Esophagus squamous epithelium (tissue), 5 donors: ENCODE results near the gene DEAF1. TPM values are rescaled to one million over a fixed set of nuclear protein-coding genes. Genes with fewer than 3 reads are reported as not detected.

ENCODE experiments used
- DNase-seq: peaks from one replicate; lab custom pipeline; 2025; lab: John Stamatoyannopoulos, UW
- H3K27ac ChIP-seq, 4 donors: fragments of 200-600 bp; sonication (generic); one replicate each; pipeline ENCODE4 v1.5.1; 2016 to 2019; ENCODE audit warnings: mild to moderate bottlenecking in 1 of 4
- H3K27me3 ChIP-seq, 4 donors: fragments of 200-600 bp; sonication (generic); 1 replicate in 3 of 4; 2 replicates in 1 of 4; pipeline versions ENCODE4 v1.5.1 to v1.6.0; 2017 to 2021; ENCODE audit warnings: antibody characterized with exemption in 1 of 4
- H3K36me3 ChIP-seq, 3 donors: fragments of 200-600 bp; sonication (generic); one replicate each; pipeline ENCODE4 v1.5.1; 2016 to 2019
- H3K4me1 ChIP-seq, 3 donors: fragments of 200-600 bp; sonication (generic); one replicate each; pipeline ENCODE4 v1.5.1; 2017 to 2019
- H3K4me3 ChIP-seq, 4 donors: fragments of 200-600 bp; sonication (generic); 1 replicate in 3 of 4; 2 replicates in 1 of 4; pipeline ENCODE4 v1.5.1; 2016 to 2019; ENCODE audit warnings: mild to moderate bottlenecking in 2 of 4, moderate library complexity in 1 of 4
- H3K9me3 ChIP-seq, 3 donors: fragments of 200-600 bp; sonication (generic); one replicate each; pipeline ENCODE4 v1.5.1; 2016 to 2019
- POLR2A ChIP-seq, 4 donors: fragments of 450-650 bp; IDR thresholded peaks; one replicate each; pipeline ENCODE4 v1.6.1; 2017; ENCODE audit warnings: antibody characterized with exemption in 4 of 4, mild to moderate bottlenecking in 4 of 4, moderate library complexity in 3 of 4
- WGBS, 2 donors: methylation state at CpG; one replicate each; pipeline ENCODE4 v1.1.5; 2018; 5-methylcytosine and 5-hydroxymethylcytosine counted together
- intact Hi-C: fragments of 100-400 bp; cut with DNase I; formaldehyde crosslinking; loops from one replicate; pipeline ENCODE4 v1.15.0; 2022
- total RNA-seq, 4 donors: library from RNA; depleted of rRNA; stranded (reverse); fragments of >200 nt; gene quantifications; one replicate each; pipeline ENCODE4 v1.1.0, GENCODE V29; 2016
- TF ChIP-seq, protein P1 (sequence below), 6 experiments: fragments of 450-650 bp in 4 of 6; fragments of 200-600 bp in 2 of 6; sonication (generic) in 2 of 6; IDR thresholded peaks; one replicate each; pipeline ENCODE4 v1.5.1; 2016 to 2019; ENCODE audit warnings: antibody characterized with exemption in 6 of 6, mild to moderate bottlenecking in 4 of 6, moderate library complexity in 4 of 6
- donor health status: DM: yes; HTN: yes; CAD: no.

Gene DEAF1
- total RNA-seq, 4 donors from 2014 or later = 18.3 to 45.0 (median 25.4) TPM

DNA sequence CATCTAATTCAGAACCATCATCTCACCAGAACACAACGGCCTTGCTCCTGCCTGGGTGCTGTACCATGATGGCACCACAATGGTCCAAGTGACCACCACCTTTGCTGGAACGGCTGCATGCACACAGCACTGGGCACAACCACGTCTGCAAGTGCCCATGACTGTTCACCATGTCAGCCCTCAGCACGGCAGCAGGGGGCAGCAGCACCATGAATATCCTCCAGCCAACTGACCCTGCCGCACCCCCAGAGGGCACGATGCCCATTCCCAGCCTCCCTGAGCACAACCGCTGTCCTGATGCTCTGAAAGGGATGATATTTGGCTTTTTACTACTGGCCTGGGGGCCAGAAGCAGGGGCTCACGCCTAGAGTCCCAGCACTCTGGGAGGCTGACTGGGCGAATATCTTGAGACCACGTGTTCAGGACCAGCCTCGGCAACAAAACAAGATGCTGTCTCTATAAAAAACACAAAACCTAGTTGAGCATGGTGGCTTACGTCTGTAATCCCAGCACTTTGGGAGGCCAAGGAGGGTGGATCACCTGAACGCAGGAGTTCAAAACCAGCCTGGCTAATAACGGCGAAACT lies 32.2 kb downstream of the DEAF1 start:
- no peak for DNase-seq
- Histone ChIP-seq H3K4me3 (no peak overlapping the region), H3K36me3 (peaks cover 7 to 79% (median 14%) of the 10 kb centered on the region in 3 donors), H3K27me3 (no peaks in the 10 kb centered on the region), H3K9me3 (no peaks in the 10 kb centered on the region), H3K27ac (no peak overlapping the region), H3K4me1 (peaks cover 6 to 32% (median 11%) of the 10 kb centered on the region in 3 donors)
- TF ChIP-seq, protein P1, sequence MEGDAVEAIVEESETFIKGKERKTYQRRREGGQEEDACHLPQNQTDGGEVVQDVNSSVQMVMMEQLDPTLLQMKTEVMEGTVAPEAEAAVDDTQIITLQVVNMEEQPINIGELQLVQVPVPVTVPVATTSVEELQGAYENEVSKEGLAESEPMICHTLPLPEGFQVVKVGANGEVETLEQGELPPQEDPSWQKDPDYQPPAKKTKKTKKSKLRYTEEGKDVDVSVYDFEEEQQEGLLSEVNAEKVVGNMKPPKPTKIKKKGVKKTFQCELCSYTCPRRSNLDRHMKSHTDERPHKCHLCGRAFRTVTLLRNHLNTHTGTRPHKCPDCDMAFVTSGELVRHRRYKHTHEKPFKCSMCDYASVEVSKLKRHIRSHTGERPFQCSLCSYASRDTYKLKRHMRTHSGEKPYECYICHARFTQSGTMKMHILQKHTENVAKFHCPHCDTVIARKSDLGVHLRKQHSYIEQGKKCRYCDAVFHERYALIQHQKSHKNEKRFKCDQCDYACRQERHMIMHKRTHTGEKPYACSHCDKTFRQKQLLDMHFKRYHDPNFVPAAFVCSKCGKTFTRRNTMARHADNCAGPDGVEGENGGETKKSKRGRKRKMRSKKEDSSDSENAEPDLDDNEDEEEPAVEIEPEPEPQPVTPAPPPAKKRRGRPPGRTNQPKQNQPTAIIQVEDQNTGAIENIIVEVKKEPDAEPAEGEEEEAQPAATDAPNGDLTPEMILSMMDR (IDR thresholded peaks at IDR 0.05) = peak; percentile 65 to 77 (median 72)
- TF ChIP-seq POLR2A (IDR thresholded peaks at IDR 0.05) = no peak
- 53 to 70% methylated on average over 9 to 10 of the region's 15 CpGs for WGBS, 2 donors
- intact Hi-C loops = loop anchor here (10.0 kb wide), 1 partner anchor 62 kb away; no protein-coding TSS in a partner anchor

DNA sequence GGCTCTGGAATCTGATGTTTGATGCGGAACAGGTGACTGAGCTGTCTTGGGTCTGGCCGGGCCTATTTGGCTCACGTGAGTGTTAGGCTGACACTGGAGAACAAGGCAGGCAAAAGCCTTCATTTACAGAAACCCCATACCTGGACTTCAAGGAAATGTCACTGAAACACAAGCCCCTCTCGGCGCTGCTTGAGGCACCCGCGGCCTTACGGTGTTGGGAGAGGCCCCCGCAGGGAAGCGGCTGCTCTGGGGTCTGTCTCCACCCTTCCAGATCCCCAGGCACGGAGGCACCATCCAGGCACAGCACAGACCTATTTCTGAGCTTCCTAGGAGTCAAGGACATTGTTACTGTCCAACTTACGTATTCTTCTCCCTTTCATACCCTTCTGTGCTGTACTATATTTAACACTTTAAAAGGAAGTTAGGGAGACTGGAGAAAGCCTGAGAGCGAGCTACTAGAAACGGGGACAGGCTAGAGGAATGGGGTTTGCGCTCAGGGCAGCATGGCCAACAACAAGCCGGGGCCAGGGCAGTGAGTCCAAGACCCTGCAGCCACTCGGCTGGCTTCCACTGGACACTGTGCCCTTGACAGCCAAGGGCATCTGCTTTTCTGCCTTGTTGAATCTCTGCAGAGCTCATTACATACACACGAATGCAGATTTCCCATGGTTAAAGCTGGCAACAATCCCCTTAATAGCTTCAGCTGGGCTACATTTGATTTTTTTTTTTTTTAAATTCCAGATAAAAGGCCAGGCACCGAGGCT lies 34.2 kb downstream of the DEAF1 start:
- Histone ChIP-seq H3K9me3 (no peaks in the 10 kb centered on the region), H3K4me1 (peaks cover 5 to 30% (median 8%) of the 10 kb centered on the region in 3 donors), H3K27ac (no peak overlapping the region), H3K27me3 (no peaks in the 10 kb centered on the region), H3K4me3 (no peak overlapping the region), H3K36me3 (peaks cover 7 to 79% (median 14%) of the 10 kb centered on the region in 3 donors)
- no peak for DNase-seq
- TF ChIP-seq, protein P1 (IDR thresholded peaks at IDR 0.05) = no peak
- TF ChIP-seq POLR2A (IDR thresholded peaks at IDR 0.05) = no peak
- WGBS, 2 donors = 89 to 94% methylated on average over 7 to 15 of the region's 19 CpGs
- intact Hi-C loops = loop anchor here (10.0 kb wide), 1 partner anchor 64 kb away; no protein-coding TSS in a partner anchor

DNA sequence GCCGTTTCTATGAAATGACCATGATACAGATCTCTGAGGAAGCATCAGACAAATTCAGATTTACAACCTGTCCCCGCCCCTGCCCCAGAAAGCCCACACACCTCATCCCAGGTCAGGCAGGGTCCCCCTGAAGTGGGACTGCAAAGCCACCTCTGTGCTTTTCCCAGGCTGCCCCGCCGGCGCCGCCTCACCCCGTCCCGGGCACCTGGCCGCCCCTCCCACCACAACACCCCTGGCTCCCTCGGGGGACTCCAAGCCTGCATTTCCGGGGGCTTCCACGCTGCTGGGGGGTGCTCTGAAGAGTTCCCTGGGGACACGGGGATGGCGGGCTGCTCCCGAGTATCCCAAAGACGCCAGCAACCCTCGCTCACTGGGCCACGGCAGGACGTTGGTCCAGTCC lies 34.7 kb downstream of the DEAF1 start:
- DNase-seq = no peak
- TF ChIP-seq, protein P1 (IDR thresholded peaks at IDR 0.05) = no peak
- TF ChIP-seq POLR2A (IDR thresholded peaks at IDR 0.05) = no peak
- peaks cover 0 to 24% (median 2%) of the 10 kb centered on the region in 3 donors for H3K4me1 ChIP-seq
- H3K27ac ChIP-seq = no peak overlapping the region
- no peaks in the 10 kb centered on the region for H3K27me3 ChIP-seq
- 55 to 87% methylated on average over 1 to 3 of the region's 19 CpGs for whole genome bisulfite sequencing, 2 donors
- H3K4me3 ChIP-seq = no peak overlapping the region
- H3K9me3 ChIP-seq = no peaks in the 10 kb centered on the region
- H3K36me3 ChIP-seq = peaks cover 7 to 83% (median 14%) of the 10 kb centered on the region in 3 donors
- intact Hi-C loops = loop anchor here (10.0 kb wide), 1 partner anchor 65 kb away; no protein-coding TSS in a partner anchor

DNA sequence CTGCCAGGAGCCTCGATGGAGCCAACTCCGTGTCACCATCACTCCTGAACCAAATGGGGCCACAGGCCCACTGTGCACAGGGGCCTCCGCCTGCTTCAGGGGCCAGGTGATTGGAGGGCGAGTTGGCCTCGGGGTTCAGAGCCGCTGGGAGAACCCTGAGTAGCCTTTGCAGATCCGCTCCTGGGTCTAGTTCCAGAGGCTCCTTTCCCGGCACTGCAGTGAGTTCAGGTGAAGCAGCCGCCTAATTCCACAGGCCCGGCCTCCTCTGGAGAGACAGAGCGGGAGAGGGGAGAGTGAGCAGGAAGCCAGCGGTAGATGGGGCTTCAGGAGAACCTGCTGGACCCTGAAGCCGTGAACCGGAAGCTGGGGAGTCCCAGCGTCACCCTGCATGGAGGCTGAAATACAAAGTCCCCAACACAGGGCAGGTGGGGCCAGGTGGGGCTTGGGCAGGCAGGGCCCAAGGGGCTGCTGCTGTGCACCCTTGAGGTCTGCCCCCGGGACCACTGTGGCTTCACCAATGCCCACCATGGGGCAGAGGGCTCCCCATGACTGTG lies 35.4 kb downstream of the DEAF1 start:
- 75 to 78% methylated on average over 4 to 5 of the region's 16 CpGs for WGBS, 2 donors
- H3K27me3 ChIP-seq = no peaks in the 10 kb centered on the region
- no peak for TF ChIP-seq POLR2A (IDR thresholded peaks at IDR 0.05)
- H3K27ac ChIP-seq = no peak overlapping the region
- H3K36me3 ChIP-seq = peaks cover 7 to 90% (median 14%) of the 10 kb centered on the region in 3 donors
- intact Hi-C loops = loop anchor here (10.0 kb wide), 1 partner anchor 65 kb away; no protein-coding TSS in a partner anchor
- no peak for DNase-seq
- H3K4me1 ChIP-seq = peaks cover 0 to 21% (median 0%) of the 10 kb centered on the region in 3 donors
- no peaks in the 10 kb centered on the region for H3K9me3 ChIP-seq
- H3K4me3 ChIP-seq = no peak overlapping the region

DNA sequence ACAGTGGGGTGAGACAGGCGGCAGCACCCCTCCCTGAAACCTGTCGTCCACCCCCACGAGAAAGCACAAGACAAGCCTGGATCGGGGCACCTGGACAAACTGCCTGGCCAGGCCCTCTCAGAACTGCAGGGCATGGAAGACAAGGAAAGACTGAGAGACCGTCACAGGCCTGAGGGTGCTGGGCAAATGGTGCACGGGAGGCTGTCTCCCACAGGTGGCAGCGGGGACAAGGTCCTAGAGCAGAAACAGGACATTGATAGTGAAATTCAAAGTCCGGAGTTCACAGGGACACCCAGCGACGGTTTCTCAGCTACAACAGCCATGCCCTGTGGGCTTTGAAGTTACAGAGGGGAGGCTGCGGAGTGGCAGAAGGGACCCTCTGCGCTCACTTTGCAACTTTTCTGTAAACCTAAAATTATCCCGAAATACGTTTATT lies 37.3 kb downstream of the DEAF1 start:
- H3K27me3 ChIP-seq = no peaks in the 10 kb centered on the region
- intact Hi-C loops = no loop called here
- no peak for TF ChIP-seq POLR2A (IDR thresholded peaks at IDR 0.05)
- TF ChIP-seq, protein P1 (IDR thresholded peaks at IDR 0.05) = no peak
- peaks cover 7 to 95% (median 14%) of the 10 kb centered on the region in 3 donors for H3K36me3 ChIP-seq
- 60 to 69% methylated on average over 11 to 12 of the region's 14 CpGs for WGBS, 2 donors
- peaks cover 0 to 21% (median 0%) of the 10 kb centered on the region in 3 donors for H3K4me1 ChIP-seq
- DNase-seq = no peak
- H3K27ac ChIP-seq = peak overlapping the region in 2 of 4 donors; percentile 18 to 31
- no peak overlapping the region for H3K4me3 ChIP-seq
- no peaks in the 10 kb centered on the region for H3K9me3 ChIP-seq
